Brain pericyte (primary cell): ENCODE measurements around the gene PPM1E.

Experiments
- DNase-seq: peaks from one replicate; pipeline ENCODE4 v3.0.0-alpha.2; 2012; ENCODE audit warnings: low read depth, low spot score

Gene PPM1E

GRCh38 chr17:58996968-58997367, 241.3 kb downstream of the PPM1E start:
- DNase-seq = no peak

DNA sequence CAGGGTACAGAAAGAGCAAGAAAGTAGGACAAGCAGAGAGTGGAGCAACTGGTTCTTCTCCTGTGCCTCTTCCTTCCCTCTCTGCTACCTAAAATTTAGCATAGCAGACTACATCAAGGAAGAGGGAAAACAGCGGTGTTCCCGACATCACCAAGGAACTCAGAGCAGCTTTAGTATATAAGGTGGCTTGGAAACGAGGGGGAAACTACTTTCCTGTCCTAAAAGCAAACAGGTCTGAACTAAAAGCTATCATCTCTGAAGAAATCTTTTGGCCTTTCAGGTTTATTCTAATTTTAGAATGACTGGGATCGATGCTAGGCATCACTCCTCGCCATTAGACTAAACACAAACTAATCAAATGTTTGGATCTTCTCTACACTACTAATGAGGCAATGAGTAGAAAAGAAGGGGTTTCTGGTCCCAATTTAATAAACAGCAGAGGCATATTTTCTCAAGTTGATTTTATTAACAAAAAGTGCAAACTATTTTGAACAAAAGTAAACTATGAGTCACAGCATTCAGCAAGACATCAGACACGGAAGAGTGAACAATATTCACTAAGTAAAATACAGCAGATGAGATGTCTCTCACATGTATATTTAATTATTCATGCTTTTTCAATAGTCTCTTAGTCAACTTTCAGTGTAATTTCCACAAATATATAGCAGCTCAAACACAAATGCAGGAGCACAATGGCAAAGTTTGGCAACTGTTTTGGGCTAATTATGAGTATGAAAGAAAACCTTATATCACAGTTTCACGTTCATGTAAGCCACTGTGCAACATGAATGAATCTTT, 242.3 kb downstream of the PPM1E start:
- no peak for DNase-seq

GRCh38 chr17:58998871-58999270, 243.2 kb downstream of the PPM1E start:
- no peak for DNase-seq

DNA sequence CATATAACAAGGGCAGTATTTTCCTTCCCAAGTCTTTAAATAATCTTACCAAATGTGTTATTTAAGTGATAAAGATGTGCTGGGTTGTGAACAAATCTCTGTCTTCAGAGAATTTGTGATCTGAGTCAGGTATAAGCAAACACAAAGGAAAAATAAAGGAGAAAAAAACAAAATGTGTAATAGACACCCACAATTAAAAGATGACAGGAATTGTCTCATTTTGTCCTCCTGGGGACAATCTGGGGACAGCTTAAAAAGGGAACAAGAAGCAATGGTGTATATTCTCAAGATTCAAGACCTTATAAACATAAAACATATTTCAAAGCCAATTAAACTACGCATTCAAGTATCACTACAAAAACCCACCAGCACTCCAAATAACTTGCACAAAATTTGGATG, 243.8 kb downstream of the PPM1E start:
- no peak for DNase-seq

DNA sequence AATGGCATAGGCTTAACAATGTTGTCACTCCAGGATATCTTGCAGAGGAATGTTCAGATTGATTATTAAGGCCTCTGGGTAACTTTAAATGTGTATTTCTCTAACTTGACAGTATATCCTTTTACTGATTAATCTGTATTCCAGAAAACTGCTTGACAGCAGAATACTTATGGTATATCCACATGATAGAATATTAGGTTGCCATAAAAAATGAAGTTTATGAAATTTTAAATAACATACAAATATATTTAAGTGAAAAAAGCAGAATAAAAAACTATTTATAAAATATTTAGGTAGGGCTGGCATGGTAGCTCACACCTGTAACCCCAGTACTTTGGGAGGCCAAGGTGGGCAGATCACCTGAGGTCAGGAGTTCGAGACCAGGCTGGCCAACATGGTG, 244.4 kb downstream of the PPM1E start:
- DNase-seq = no peak

GRCh38 chr17:59001158-59001814, 245.6 kb downstream of the PPM1E start:
- no peak for DNase-seq

- no peak for DNase-seq
Observed at GRCh38 chr17:59002126-59002525, 246.5 kb downstream of the PPM1E start.

- no peak for DNase-seq
Observed at GRCh38 chr17:59002848-59003247, 247.2 kb downstream of the PPM1E start.

GRCh38 chr17:59003860-59004259, 248.2 kb downstream of the PPM1E start:
- no peak for DNase-seq

DNA sequence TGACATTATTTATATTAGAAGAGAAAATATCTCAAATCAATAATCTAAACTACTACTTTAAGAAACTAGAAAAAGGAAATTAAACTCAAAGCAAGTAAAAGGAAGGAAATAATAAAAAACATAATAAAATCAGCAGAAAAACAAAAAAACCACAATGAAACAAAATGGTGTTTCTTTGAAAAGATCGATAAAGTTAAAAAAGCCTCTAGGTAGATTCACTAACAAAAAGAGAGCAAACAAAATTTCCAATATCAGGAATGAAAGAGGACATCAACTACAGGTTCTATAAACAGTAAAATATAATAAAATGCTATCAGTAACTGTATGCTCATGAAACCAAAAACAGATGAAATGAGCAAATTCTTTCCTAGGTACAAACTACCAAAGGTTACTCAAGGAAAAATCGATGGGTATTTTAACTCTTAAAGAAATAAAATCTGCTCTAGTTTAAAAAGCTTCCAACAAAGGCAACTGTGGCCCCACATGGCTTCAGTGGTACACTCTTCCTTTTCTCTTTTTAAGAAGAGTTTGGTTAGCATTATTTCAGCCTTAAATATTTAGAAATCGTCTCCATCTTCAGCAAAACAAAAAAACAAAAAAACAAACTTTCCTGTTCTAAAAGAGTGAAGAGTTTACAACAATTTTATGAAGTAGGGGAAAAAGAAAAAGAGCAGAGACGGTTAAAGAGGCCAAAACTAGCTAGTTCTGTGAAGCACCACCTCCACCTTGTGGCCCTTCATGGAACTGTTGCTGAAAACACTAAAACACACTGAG, 248.9 kb downstream of the PPM1E start:
- DNase-seq = no peak

GRCh38 chr17:59007995-59008394, 252.3 kb downstream of the PPM1E start:
- no peak for DNase-seq

- DNase-seq = no peak
Observed at GRCh38 chr17:59008737-59009136, 253.1 kb downstream of the PPM1E start.

DNA sequence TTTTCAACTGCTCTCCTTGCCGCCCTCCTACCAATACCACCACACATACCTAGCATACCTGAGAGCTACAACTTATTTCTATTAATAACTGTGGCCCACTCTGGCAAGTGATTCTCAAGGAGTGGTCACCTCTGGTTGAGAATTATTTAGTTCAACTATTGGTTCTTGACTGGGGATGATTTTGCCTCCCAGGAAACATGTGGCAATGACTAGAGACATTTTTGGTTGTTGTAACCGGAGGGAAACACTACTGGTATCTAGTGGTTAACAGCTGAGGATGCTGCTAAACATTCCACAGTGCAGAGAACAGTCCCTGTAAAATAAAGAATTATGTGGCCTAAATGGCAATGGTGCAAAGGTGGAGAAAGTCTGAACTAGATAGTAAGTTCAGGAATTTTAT, 254.4 kb downstream of the PPM1E start:
- DNase-seq = no peak

- no peak for DNase-seq
Observed at GRCh38 chr17:59011975-59012374, 256.3 kb downstream of the PPM1E start.

DNA sequence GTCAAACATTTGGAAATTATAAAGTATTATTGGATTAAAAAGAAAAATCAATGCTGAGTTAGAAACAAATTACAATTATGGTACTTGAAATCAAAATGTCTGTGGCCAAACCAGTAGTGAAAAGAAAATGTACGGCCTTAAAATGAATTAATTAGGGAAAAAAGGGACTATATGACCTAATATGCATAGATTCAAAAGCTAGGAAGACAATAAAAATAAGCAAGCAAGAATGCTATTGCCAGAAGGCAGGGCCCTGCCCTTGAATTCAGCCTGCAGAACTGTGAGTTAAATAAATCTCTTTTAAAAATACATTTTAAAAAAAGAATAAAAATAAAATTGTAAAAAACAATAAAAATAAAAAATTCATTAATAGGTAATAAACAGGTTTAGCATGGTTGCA, 262.4 kb downstream of the PPM1E start:
- no peak for DNase-seq

GRCh38 chr17:59024916-59025315, 269.3 kb downstream of the PPM1E start:
- no peak for DNase-seq

- DNase-seq = no peak
Observed at GRCh38 chr17:59026176-59026939, 270.7 kb downstream of the PPM1E start.

DNA sequence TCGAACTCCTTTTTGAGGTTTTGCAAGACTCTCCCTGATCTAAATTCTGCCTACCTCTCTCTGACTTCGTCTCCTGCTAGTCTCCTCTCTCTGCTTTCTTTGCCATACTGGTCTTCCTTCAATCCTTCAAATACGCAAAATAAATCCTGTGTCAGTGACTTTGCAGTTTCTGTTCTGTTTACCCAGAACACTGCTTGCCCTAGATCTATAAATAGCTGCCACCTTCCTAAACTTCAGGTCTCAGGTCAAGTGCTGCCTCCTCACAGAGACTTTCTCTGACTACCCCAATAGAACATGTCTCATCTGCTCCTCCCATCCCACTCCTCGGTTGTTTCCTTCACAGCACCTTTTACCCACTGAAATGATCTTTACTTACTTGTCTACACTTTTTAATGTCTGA, 272.1 kb downstream of the PPM1E start:
- DNase-seq = no peak

DNA sequence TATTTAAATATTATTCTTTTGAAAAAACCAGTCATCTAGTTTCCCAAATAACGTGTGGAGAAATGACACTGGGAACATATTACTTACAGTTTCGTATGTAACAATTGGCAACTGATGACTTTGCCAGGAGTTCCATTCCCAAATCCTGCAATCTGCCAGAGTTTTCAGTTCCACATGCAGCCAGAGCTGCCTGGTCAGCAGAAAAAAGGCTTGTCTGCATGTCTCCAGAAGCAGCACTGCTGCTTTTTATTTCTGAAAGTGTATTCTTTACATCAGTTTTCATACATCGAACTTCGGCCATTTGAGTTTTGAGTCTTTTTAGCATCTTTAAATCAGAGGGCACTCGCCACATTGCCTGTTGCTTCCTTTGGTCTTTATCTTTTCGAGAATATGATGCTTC, 272.7 kb downstream of the PPM1E start:
- no peak for DNase-seq

DNA sequence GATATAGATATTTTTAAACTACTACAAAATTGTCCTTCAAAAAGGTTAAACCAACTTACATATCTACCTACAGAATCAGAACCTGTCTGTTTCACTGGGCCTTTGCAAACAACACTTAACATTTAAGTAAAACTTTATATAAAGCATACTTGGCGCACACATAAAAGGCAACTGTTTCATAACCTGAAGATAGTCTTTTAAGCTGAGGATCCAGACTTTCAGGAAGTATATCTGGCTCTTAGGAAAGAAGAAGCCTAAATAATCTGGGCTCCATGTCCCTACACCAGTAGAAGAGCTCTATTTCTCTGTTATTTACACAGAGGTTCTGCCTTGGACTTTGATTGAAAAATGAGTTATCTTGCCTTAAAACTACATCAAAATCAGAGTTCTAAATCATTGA, 275.2 kb downstream of the PPM1E start:
- no peak for DNase-seq
